Heart left ventricle (tissue), 13 donors: ENCODE results near the gene INTS11.

Source experiments
- CTCF ChIP-seq, 12 donors: fragments of 200-600 bp; sonication (generic) in 4 of 12; IDR thresholded peaks; one replicate each; pipeline versions ENCODE4 v1.5.0 to v1.8.0; 2018 to 2022; ENCODE audit warnings: antibody characterized with exemption in 12 of 12, mild to moderate bottlenecking in 5 of 12
- POLR2A ChIP-seq, 2 donors: fragments of 450-650 bp; IDR thresholded peaks; one replicate each; pipeline ENCODE4 v1.6.1; 2017; ENCODE audit warnings: antibody characterized with exemption in 2 of 2, mild to moderate bottlenecking in 2 of 2, moderate library complexity in 2 of 2
- donor health status: ischemic (EF 13 %, LVEDD 7.1; RV severe dilation, severe dysfunction).
- donor health status: DM: no; HTN: yes; CAD: no.
- donor health status: DM: no; HTN: no; CAD: no.
- donor health status: ischemic (EF 25% LVEDD 6.9; RV normal size, moderate dysfunction).
- donor health status: ischemic (EF 25% LVEDD 5.7; RV mildly dilated, moderate dysfunction).
- donor health status: ischemic (EF 35%, LVEDD 5.7; RV mildly dilated, moderate dysfunction).
- donor health status: nonischemic (EF 11% LVEDD 7.7; RV severe dilation, severe dysfunction).
- donor health status: DM: yes; HTN: yes; CAD: no.
- donor health status: PGD.
- donor health status: ischemic (EF 29% LVEDD 5.4; RV normal size, mild dysfunction).
- donor health status: nonischemic (EF 23%, LVEDD 6.1; RV moderate dilation, normal function).

- TF ChIP-seq CTCF (IDR thresholded peaks at IDR 0.05) (no peak), POLR2A (IDR thresholded peaks at IDR 0.05) (no peak)
These were observed 2.0 kb downstream of the INTS11 start for GRCh38 chr1:1322418-1322817.
